HG02852 (cell line): ENCODE measurements around the gene AGAP1.
"Not testable (repeated sequence)": the region's sequence is repeated elsewhere in the genome, so short reads cannot be mapped to it uniquely, and the experiment has no call there.

Source experiments
- ATAC-seq: cut with Tn5 transposase; IDR thresholded peaks from one replicate; pipeline ENCODE4 v1.9.1; 2021; ENCODE audit warnings: mild to moderate bottlenecking, moderate library complexity; ENCODE audit not compliant: unreplicated experiment

The AGAP1 gene

GRCh38 chr2:235924675-235925063 lies 430.8 kb downstream of the AGAP1 start:
- no peak for ATAC-seq

GRCh38 chr2:235925250-235925919 lies 431.5 kb downstream of the AGAP1 start:
- ATAC-seq: no peak

GRCh38 chr2:235926229-235926628 lies 432.4 kb downstream of the AGAP1 start:
- no peak for ATAC-seq

GRCh38 chr2:235928751-235929370 lies 435.0 kb downstream of the AGAP1 start:
- ATAC-seq: no peak

GRCh38 chr2:235930701-235931100 lies 436.9 kb downstream of the AGAP1 start:
- no peak for ATAC-seq

- ATAC-seq: no peak
Observed at GRCh38 chr2:235931676-235932075, 437.8 kb downstream of the AGAP1 start.

GRCh38 chr2:235934059-235934773 lies 440.4 kb downstream of the AGAP1 start:
- no peak for ATAC-seq

GRCh38 chr2:235934774-235935484 lies 441.1 kb downstream of the AGAP1 start:
- ATAC-seq: no peak

- no peak for ATAC-seq
Observed at GRCh38 chr2:235935773-235936172, 441.9 kb downstream of the AGAP1 start.

- no peak for ATAC-seq
Observed at GRCh38 chr2:235936493-235936892, 442.6 kb downstream of the AGAP1 start.

GRCh38 chr2:235937087-235937486 lies 443.2 kb downstream of the AGAP1 start:
- ATAC-seq: no peak

GRCh38 chr2:235937526-235937925 lies 443.7 kb downstream of the AGAP1 start:
- ATAC-seq: no peak

- no peak for ATAC-seq
Observed at GRCh38 chr2:235937936-235938335, 444.1 kb downstream of the AGAP1 start.

GRCh38 chr2:235938611-235939010 lies 444.8 kb downstream of the AGAP1 start:
- ATAC-seq: no peak

- no peak for ATAC-seq
Observed at GRCh38 chr2:235939471-235939870, 445.6 kb downstream of the AGAP1 start.

GRCh38 chr2:235940330-235940729 lies 446.5 kb downstream of the AGAP1 start:
- no peak for ATAC-seq

GRCh38 chr2:235944591-235944990 lies 450.7 kb downstream of the AGAP1 start:
- no peak for ATAC-seq

- no peak for ATAC-seq
Observed at GRCh38 chr2:235945608-235946140, 451.8 kb downstream of the AGAP1 start.

GRCh38 chr2:235946590-235946989 lies 452.7 kb downstream of the AGAP1 start:
- no peak for ATAC-seq

GRCh38 chr2:235947055-235947454 lies 453.2 kb downstream of the AGAP1 start:
- not testable (repeated sequence) for ATAC-seq
